Natural killer cell treated with Interleukin-12 subunit alpha and Interleukin-12 subunit beta and Interleukin-15 and Interleukin-18, amount 100 ng/mL, for 72 hours (primary cell): ENCODE data around the gene UBAC2. TPM values are rescaled to one million over a fixed set of nuclear protein-coding genes. Genes with fewer than 3 reads are reported as not detected.

Experiments
- ATAC-seq, 2 donors: fragments of 150-1000 bp; cut with Tn5 transposase in 1 of 2; sonication (Bioruptor Pico), chemical (Tn5 transposase) in 1 of 2; 2 replicates each; pipeline ENCODE4 v1.10.0; 2021
- DNase-seq: peaks from one replicate; pipeline ENCODE4 v3.0.0; 2022; ENCODE audit warnings: low spot score
- H3K27ac Mint-ChIP-seq, 2 donors: 1 replicate in 1 of 2; 2 replicates in 1 of 2; pipeline ENCODE4 v1.8.0; 2022; ENCODE audit warnings: mixed read lengths in 2 of 2, mild to moderate bottlenecking in 1 of 2, moderate library complexity in 1 of 2
- H3K27me3 Mint-ChIP-seq, 2 donors: 1 replicate in 1 of 2; 2 replicates in 1 of 2; pipeline ENCODE4 v1.8.0; 2022; ENCODE audit warnings: mixed read lengths in 2 of 2
- H3K36me3 Mint-ChIP-seq: one replicate; pipeline ENCODE4 v1.8.0; 2022; ENCODE audit warnings: mixed read lengths
- H3K4me1 Mint-ChIP-seq, 2 donors: 1 replicate in 1 of 2; 2 replicates in 1 of 2; pipeline ENCODE4 v1.8.0; 2022; ENCODE audit warnings: low read depth in 2 of 2, mixed read lengths in 2 of 2, mild to moderate bottlenecking in 1 of 2
- H3K4me3 Mint-ChIP-seq: one replicate; pipeline ENCODE4 v1.8.0; 2022; ENCODE audit warnings: mixed read lengths
- H3K9me3 Mint-ChIP-seq: 2 replicates; pipeline ENCODE4 v1.8.0; 2022; ENCODE audit warnings: mixed read lengths
- total RNA-seq, 2 donors: library from RNA; stranded (reverse); gene quantifications; one replicate each; pipeline ENCODE4 v1.2.3, GENCODE V29; 2022

UBAC2 gene
- total RNA-seq, 2 donors from 2014 or later, result 55.9 to 58.0 TPM

DNA sequence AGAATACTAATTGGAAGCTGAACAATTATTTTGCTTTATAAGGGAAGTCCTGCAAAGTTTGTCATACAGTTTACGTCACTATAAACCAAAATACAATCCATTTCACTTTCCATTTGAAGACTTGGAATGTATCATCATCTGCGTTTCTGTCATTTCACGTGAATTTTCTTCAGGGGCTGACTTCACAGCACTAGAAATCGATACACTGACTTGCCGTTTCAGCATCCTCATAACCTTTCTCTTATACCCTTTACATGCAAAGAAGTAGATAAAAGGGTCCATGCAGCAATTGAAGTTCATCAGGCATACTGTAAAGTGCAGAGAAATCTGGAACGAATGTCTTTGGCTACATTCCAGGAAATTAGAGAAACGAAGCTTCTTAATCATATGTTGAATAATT, 94.3 kb downstream of the UBAC2 start:
- Mint-ChIP-seq H3K27me3 (no peaks in the 10 kb centered on the region), H3K9me3 (no peaks in the 10 kb centered on the region), H3K36me3 (peaks cover 15% of the 10 kb centered on the region), H3K4me1 (peaks cover 56 to 68% of the 10 kb centered on the region in 2 donors), H3K4me3 (peak overlapping the region; percentile 64), H3K27ac (peak overlapping the region; percentile 75 to 91)
- ATAC-seq (no peak), DNase-seq (no peak)

DNA sequence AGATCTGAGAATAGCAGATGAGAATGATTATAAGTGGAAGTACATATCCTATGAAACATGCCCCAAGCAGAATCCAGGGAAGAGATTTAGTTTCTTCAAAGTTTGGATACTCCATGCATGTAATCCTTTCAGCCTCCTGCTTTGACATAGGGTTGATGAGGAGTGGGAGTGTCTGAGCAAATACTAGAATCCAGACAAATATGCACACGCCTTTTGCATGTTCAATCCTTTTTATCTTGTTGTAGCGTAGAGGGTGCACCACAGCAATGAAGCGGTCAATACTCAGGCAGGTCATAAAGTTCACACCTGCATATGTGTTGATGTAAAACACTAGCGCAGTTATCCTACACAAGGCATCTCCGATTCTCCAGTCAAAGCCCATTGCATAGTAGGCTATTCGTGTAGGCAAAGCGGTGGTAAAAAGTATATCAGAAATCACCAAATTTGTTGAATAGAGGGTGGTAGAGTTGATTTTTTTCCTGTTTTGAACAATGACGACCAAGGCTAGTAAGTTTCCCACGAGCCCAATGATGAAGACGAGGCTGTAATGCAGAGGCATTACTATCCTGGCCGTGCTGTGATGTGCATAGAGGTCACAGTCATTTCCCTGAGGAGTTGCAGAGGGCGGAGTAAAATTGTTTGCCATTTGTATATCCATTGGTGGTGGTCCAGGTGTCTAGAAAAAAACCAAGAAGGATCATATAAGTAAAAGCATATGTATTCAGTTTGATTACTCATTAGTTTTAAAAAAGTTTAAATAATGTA, 95.0 kb downstream of the UBAC2 start:
- peaks cover 15% of the 10 kb centered on the region for H3K36me3 Mint-ChIP-seq
- ATAC-seq, result no peak
- peak overlapping the region; percentile 75 to 91 for H3K27ac Mint-ChIP-seq
- H3K27me3 Mint-ChIP-seq, result no peaks in the 10 kb centered on the region
- H3K9me3 Mint-ChIP-seq, result no peaks in the 10 kb centered on the region
- peaks cover 54 to 68% of the 10 kb centered on the region in 2 donors for H3K4me1 Mint-ChIP-seq
- H3K4me3 Mint-ChIP-seq, result peak overlapping the region; percentile 64
- DNase-seq, result no peak

DNA sequence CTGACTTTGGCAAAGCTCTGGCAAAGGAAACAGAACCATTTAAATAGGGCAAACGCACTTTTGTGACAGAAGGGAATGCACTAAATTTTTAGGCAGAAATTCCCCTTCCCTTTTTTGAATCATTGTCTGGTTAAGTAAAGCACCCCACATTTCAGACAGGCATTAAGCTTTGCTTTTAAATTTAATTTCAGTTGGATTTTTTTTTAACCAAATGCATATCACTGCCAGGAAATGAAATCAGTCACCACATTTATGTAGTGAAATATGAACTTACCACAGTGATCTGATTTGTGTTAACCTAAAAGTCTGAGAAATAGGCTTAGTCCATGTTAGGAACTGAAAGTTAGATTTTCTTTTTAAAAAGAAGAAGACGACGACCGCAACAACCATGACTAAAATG, 95.7 kb downstream of the UBAC2 start:
- Mint-ChIP-seq H3K36me3 (peaks cover 15% of the 10 kb centered on the region), H3K4me1 (peaks cover 48 to 64% of the 10 kb centered on the region in 2 donors), H3K4me3 (peak overlapping the region; percentile 82), H3K27ac (peak overlapping the region; percentile 75 to 91), H3K9me3 (no peaks in the 10 kb centered on the region), H3K27me3 (no peaks in the 10 kb centered on the region)
- DNase-seq (no peak), ATAC-seq (peak; percentile 83 to 85)

DNA sequence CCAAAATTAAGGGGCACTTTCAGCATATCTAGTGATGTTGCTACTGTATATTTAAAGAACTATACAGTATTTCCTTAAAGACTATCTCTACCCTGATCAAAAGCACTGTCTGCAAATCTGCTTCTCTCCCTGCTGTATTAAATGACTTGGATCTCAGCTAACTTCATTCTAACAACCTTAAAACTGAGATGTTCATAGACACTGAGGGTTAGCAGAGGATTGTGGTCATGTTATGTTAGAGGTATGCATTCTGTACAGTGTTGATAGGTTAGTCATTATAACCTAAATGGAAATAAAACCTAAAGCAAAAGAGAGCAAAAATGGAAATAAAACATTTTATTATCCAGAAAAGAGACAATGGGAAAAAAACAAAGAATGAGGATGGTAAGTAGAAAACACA, 96.7 kb downstream of the UBAC2 start:
- ATAC-seq (peak in 1 of 2 donors; percentile 62), DNase-seq (no peak)
- Mint-ChIP-seq H3K9me3 (no peaks in the 10 kb centered on the region), H3K4me3 (peak overlapping the region; percentile 82), H3K27ac (peak overlapping the region; percentile 75 to 91), H3K36me3 (peaks cover 15% of the 10 kb centered on the region), H3K4me1 (peaks cover 52 to 67% of the 10 kb centered on the region in 2 donors), H3K27me3 (no peaks in the 10 kb centered on the region)

- no peak for ATAC-seq
- DNase-seq, result no peak
- Mint-ChIP-seq H3K4me3 (peak overlapping the region; percentile 82), H3K27ac (peak overlapping the region; percentile 75 to 91), H3K9me3 (no peaks in the 10 kb centered on the region), H3K36me3 (peaks cover 15% of the 10 kb centered on the region), H3K4me1 (peaks cover 54 to 66% of the 10 kb centered on the region in 2 donors), H3K27me3 (no peaks in the 10 kb centered on the region)
Observed at GRCh38 chr13:99298056-99298455, 97.4 kb downstream of the UBAC2 start.

- Mint-ChIP-seq H3K27ac (peak overlapping the region; percentile 44 to 61), H3K4me3 (peak overlapping the region; percentile 19), H3K4me1 (peaks cover 57 to 77% of the 10 kb centered on the region in 2 donors), H3K27me3 (no peaks in the 10 kb centered on the region), H3K36me3 (peaks cover 15% of the 10 kb centered on the region), H3K9me3 (no peaks in the 10 kb centered on the region)
- ATAC-seq (no peak), DNase-seq (no peak)
Observed at GRCh38 chr13:99299256-99299919, 98.7 kb downstream of the UBAC2 start.

DNA sequence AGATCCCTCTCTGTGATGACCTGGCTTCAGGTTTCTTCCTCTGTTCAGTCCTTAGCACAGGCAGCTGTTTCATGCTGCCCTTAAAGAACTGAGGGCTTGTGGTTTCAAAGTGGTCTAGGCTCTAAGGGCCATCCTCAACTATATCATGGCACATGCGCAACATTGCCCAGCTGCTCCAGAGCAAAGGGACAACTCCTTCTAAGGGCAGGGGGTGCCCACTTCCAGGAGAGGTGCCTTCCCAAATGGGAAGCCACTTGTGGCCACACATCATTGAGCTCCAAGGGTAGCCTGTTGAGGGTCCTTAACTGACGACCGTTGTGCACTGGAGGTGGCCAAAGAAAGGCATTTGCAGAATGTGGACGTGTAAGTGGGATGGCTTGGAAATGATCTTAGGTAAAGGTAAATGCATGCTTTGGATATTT, 99.3 kb downstream of the UBAC2 start:
- ATAC-seq (no peak), DNase-seq (no peak)
- H3K27me3 Mint-ChIP-seq, result no peaks in the 10 kb centered on the region
- peak overlapping the region; percentile 44 to 61 for H3K27ac Mint-ChIP-seq
- peaks cover 18% of the 10 kb centered on the region for H3K36me3 Mint-ChIP-seq
- peaks cover 60 to 82% of the 10 kb centered on the region in 2 donors for H3K4me1 Mint-ChIP-seq
- no peaks in the 10 kb centered on the region for H3K9me3 Mint-ChIP-seq
- H3K4me3 Mint-ChIP-seq, result no peak overlapping the region

- H3K4me1 Mint-ChIP-seq, result peaks cover 58 to 76% of the 10 kb centered on the region in 2 donors
- ATAC-seq (no peak), DNase-seq (no peak)
- peak overlapping the region; percentile 23 for H3K4me3 Mint-ChIP-seq
- H3K27me3 Mint-ChIP-seq, result no peaks in the 10 kb centered on the region
- peaks cover 8% of the 10 kb centered on the region for H3K36me3 Mint-ChIP-seq
- H3K27ac Mint-ChIP-seq, result peak overlapping the region in 1 of 2 donors; percentile 78
- no peaks in the 10 kb centered on the region for H3K9me3 Mint-ChIP-seq
Observed at GRCh38 chr13:99301056-99301838, 100.6 kb downstream of the UBAC2 start.

GRCh38 chr13:99301913-99302636, 101.4 kb downstream of the UBAC2 start:
- peaks cover 60 to 77% of the 10 kb centered on the region in 2 donors for H3K4me1 Mint-ChIP-seq
- no peak for ATAC-seq

GRCh38 chr13:99302637-99303505, 102.2 kb downstream of the UBAC2 start:
- H3K4me1 Mint-ChIP-seq, result peaks cover 60 to 77% of the 10 kb centered on the region in 2 donors
- H3K36me3 Mint-ChIP-seq, result peaks cover 4% of the 10 kb centered on the region
- ATAC-seq (no peak), DNase-seq (no peak)
- H3K27me3 Mint-ChIP-seq, result no peaks in the 10 kb centered on the region
- peak overlapping the region; percentile 78 to 91 for H3K27ac Mint-ChIP-seq
- H3K4me3 Mint-ChIP-seq, result peak overlapping the region; percentile 80
- H3K9me3 Mint-ChIP-seq, result no peaks in the 10 kb centered on the region

More at GRCh38 chr13:99301913-99302636, 101.4 kb downstream of the UBAC2 start:
- Mint-ChIP-seq H3K27ac (peak overlapping the region; percentile 78 to 91), H3K9me3 (no peaks in the 10 kb centered on the region), H3K36me3 (peaks cover 8% of the 10 kb centered on the region), H3K4me3 (peak overlapping the region; percentile 40), H3K27me3 (no peaks in the 10 kb centered on the region)
- no peak for DNase-seq

DNA sequence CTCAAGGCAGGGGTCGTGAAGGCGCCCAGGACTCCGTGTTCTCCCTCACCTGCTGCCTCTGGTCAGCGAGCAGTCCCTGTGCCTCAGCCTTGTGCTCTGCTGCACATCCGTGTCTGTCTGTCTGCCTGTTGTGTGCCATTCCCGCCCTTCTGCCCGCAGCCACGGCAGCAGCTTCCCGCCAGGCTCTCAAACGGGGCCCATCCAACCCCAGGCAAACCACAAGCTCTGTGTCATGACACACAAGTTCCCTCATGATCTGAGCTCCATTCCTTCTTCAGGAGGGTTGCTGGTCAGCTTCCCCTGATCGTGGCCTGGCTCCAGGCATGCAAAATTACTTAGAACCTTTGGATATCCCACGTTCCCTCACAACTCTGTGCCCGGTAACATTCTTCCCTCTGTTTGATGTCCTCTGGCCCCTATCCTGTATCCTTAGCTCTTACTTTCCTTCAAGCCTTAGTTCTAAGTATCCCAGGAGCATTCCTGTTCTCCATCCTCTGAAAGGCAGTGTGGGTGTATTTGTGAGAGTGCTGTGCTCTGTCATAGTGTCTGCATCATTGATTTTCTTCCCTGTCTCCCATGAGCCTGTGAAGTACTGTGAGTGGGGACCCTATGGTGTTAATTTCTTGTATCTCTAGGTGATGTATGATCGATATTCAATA, 103.3 kb downstream of the UBAC2 start:
- Mint-ChIP-seq H3K27ac (peak overlapping the region; percentile 78 to 91), H3K36me3 (peaks cover 13% of the 10 kb centered on the region), H3K4me1 (peaks cover 63 to 78% of the 10 kb centered on the region in 2 donors), H3K4me3 (peak overlapping the region; percentile 80), H3K9me3 (no peaks in the 10 kb centered on the region), H3K27me3 (no peaks in the 10 kb centered on the region)
- DNase-seq, result no peak
- no peak for ATAC-seq

DNA sequence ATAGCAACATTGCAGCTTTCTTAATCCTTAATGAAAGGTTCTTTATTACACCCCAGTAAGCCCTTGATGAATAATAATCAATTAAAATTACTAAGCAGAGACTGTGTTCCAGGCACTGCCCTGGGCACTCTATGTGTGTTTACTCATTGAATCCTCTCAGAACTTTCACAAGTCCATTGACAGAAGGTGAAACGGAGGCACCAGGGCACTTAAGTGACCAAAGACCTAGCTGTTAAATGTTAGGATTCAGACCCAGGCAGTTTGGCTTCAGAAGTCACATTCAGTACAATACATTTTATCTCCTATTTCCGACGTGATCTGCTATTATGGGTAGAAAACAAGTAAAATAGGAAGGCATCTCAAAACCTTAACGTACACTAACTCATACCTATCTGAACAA, 103.9 kb downstream of the UBAC2 start:
- no peaks in the 10 kb centered on the region for H3K9me3 Mint-ChIP-seq
- DNase-seq (no peak), ATAC-seq (no peak)
- H3K4me3 Mint-ChIP-seq, result peak overlapping the region; percentile 80
- H3K36me3 Mint-ChIP-seq, result peaks cover 13% of the 10 kb centered on the region
- no peaks in the 10 kb centered on the region for H3K27me3 Mint-ChIP-seq
- H3K4me1 Mint-ChIP-seq, result peaks cover 59 to 72% of the 10 kb centered on the region in 2 donors
- peak overlapping the region; percentile 78 to 91 for H3K27ac Mint-ChIP-seq
